ENCODE results near the gene PDE4A.
"Not testable (repeated sequence)": the region's sequence is repeated elsewhere in the genome, so short reads cannot be mapped to it uniquely, and the experiment has no call there.

PDE4A gene

GRCh38 chr19:10392120-10392519 lies 28.2 kb upstream of the PDE4A start:
- in situ Hi-C loops (cut with MboI; ENCODE audit: low sequenced_read_pairs, unreplicated experiment) = loop anchor here (25.0 kb wide), 1 partner anchor 455 kb away; the partner anchor contains the start of gene OLFM2
- TF ChIP-seq CTCF (IDR thresholded peaks at IDR 0.05; ENCODE audit: borderline replicate concordance, control extremely low read depth, extremely low read depth, insufficient read depth, missing control alignments) = no peak
- no peak for DNase-seq (ENCODE audit: low spot score)

GRCh38 chr19:10393137-10393536 lies 27.2 kb upstream of the PDE4A start:
- in situ Hi-C loops (cut with MboI; ENCODE audit: low sequenced_read_pairs, unreplicated experiment) = loop anchor here (25.0 kb wide), 1 partner anchor 456 kb away; the partner anchor contains the start of gene OLFM2
- no peak for TF ChIP-seq CTCF (IDR thresholded peaks at IDR 0.05; ENCODE audit: borderline replicate concordance, control extremely low read depth, extremely low read depth, insufficient read depth, missing control alignments)
- no peak for DNase-seq (ENCODE audit: low spot score)

- peak; percentile 13 for DNase-seq (ENCODE audit: low spot score)
- TF ChIP-seq CTCF (IDR thresholded peaks at IDR 0.05; ENCODE audit: borderline replicate concordance, control extremely low read depth, extremely low read depth, insufficient read depth, missing control alignments) = no peak
- in situ Hi-C loops (cut with MboI; ENCODE audit: low sequenced_read_pairs, unreplicated experiment) = loop anchor here (25.0 kb wide), 1 partner anchor 458 kb away; the partner anchor contains the start of gene OLFM2
Observed at GRCh38 chr19:10395003-10395402, 25.3 kb upstream of the PDE4A start.

- in situ Hi-C loops (cut with MboI; ENCODE audit: low sequenced_read_pairs, unreplicated experiment) = loop anchor here (25.0 kb wide), 1 partner anchor 458 kb away; the partner anchor contains the start of gene OLFM2
- TF ChIP-seq CTCF (IDR thresholded peaks at IDR 0.05; ENCODE audit: borderline replicate concordance, control extremely low read depth, extremely low read depth, insufficient read depth, missing control alignments) = no peak
- DNase-seq (ENCODE audit: low spot score) = peak; percentile 15
Observed at GRCh38 chr19:10395436-10395835, 24.9 kb upstream of the PDE4A start.

- TF ChIP-seq CTCF (IDR thresholded peaks at IDR 0.05; ENCODE audit: borderline replicate concordance, control extremely low read depth, extremely low read depth, insufficient read depth, missing control alignments) = no peak
- in situ Hi-C loops (cut with MboI; ENCODE audit: low sequenced_read_pairs, unreplicated experiment) = loop anchor here (25.0 kb wide), 1 partner anchor 459 kb away; the partner anchor contains the start of gene OLFM2
- no peak for DNase-seq (ENCODE audit: low spot score)
Observed at GRCh38 chr19:10395917-10396316, 24.4 kb upstream of the PDE4A start.

GRCh38 chr19:10398819-10399218 lies 21.5 kb upstream of the PDE4A start:
- no peak for DNase-seq (ENCODE audit: low spot score)
- TF ChIP-seq CTCF (IDR thresholded peaks at IDR 0.05; ENCODE audit: borderline replicate concordance, control extremely low read depth, extremely low read depth, insufficient read depth, missing control alignments) = no peak
- in situ Hi-C loops (cut with MboI; ENCODE audit: low sequenced_read_pairs, unreplicated experiment) = loop anchor here (25.0 kb wide), 1 partner anchor 462 kb away; the partner anchor contains the start of gene OLFM2

GRCh38 chr19:10399340-10399739 lies 21.0 kb upstream of the PDE4A start:
- in situ Hi-C loops (cut with MboI; ENCODE audit: low sequenced_read_pairs, unreplicated experiment) = loop anchor here (25.0 kb wide), 1 partner anchor 462 kb away; the partner anchor contains the start of gene OLFM2
- not testable (repeated sequence) for DNase-seq (ENCODE audit: low spot score)
